Vagina (tissue), 2 donors: Measurements from ENCODE around the gene PTPRK. TPM values are rescaled to one million over a fixed set of nuclear protein-coding genes. Genes with fewer than 3 reads are reported as not detected.
A peak's percentile ranks its signal among the peaks of the same experiment; 100 is the strongest.

Experiments used
- DNase-seq, 2 donors: peaks; one replicate each; pipeline ENCODE4 v3.0.0-alpha.2; 2017; ENCODE audit errors: extremely low spot score in 2 of 2
- H3K27ac ChIP-seq: fragments of 200-600 bp; sonication (generic); one replicate; pipeline ENCODE4 v1.5.1; 2019
- H3K27me3 ChIP-seq: fragments of 200-600 bp; sonication (generic); one replicate; pipeline ENCODE4 v1.5.1; 2019
- H3K36me3 ChIP-seq, 2 donors: fragments of 200-600 bp; sonication (generic); one replicate each; pipeline ENCODE4 v1.5.1; 2017 to 2019
- H3K4me1 ChIP-seq: fragments of 200-600 bp; sonication (generic); one replicate; pipeline ENCODE4 v1.5.1; 2019
- H3K4me3 ChIP-seq, 2 donors: fragments of 200-600 bp; sonication (generic); 1 replicate in 1 of 2; 2 replicates in 1 of 2; pipeline ENCODE4 v1.5.1; 2016 to 2019
- H3K9me3 ChIP-seq: fragments of 200-600 bp; sonication (generic); one replicate; pipeline ENCODE4 v1.5.1; 2019
- CTCF ChIP-seq, 3 experiments: fragments of 450-650 bp in 2 of 3; fragments of 200-600 bp in 1 of 3; sonication (generic) in 1 of 3; IDR thresholded peaks; one replicate each; pipeline ENCODE4 v1.5.1; 2017 to 2019; ENCODE audit warnings: antibody characterized with exemption in 3 of 3, mild to moderate bottlenecking in 2 of 3, moderate library complexity in 2 of 3
- POLR2A ChIP-seq, 2 donors: fragments of 450-650 bp; IDR thresholded peaks; one replicate each; pipeline ENCODE4 v1.6.1; 2017; ENCODE audit warnings: antibody characterized with exemption in 2 of 2, mild to moderate bottlenecking in 2 of 2, moderate library complexity in 2 of 2
- POLR2AphosphoS5 ChIP-seq, 2 donors: sonication (generic); formaldehyde crosslinking; IDR thresholded peaks; one replicate each; pipeline ENCODE4 v1.9.0; 2017; ENCODE audit warnings: antibody characterized with exemption in 2 of 2, mild to moderate bottlenecking in 2 of 2, low read depth in 1 of 2; ENCODE audit not compliant: insufficient read depth in 1 of 2
- intact Hi-C: fragments of 100-400 bp; cut with DNase I; formaldehyde crosslinking; loops from one replicate; pipeline ENCODE4 v1.15.1; 2023
- total RNA-seq: library from RNA; depleted of rRNA; stranded (reverse); fragments of >200 nt; gene quantifications from one replicate; pipeline ENCODE4 v1.2.3, GENCODE V29; 2016

The PTPRK gene
- total RNA-seq, 1 donor from 2014 or later: 82.5 TPM

GRCh38 chr6:128517124-128517523 lies 3.3 kb downstream of the PTPRK start:
- no peaks in the 10 kb centered on the region for H3K36me3 ChIP-seq
- TF ChIP-seq CTCF (IDR thresholded peaks at IDR 0.05): no peak
- TF ChIP-seq POLR2AphosphoS5 (IDR thresholded peaks at IDR 0.05; ENCODE audit: insufficient read depth in 1 of 2, low read depth in 1 of 2): no peak
- TF ChIP-seq POLR2A (IDR thresholded peaks at IDR 0.05): no peak
- no peak overlapping the region for H3K27ac ChIP-seq
- intact Hi-C loops: no loop called here
- no peak for DNase-seq
- peaks cover 52% of the 10 kb centered on the region for H3K4me1 ChIP-seq
- no peaks in the 10 kb centered on the region for H3K9me3 ChIP-seq
- no peaks in the 10 kb centered on the region for H3K27me3 ChIP-seq
- H3K4me3 ChIP-seq: no peak overlapping the region

GRCh38 chr6:128516514-128516898 lies 3.9 kb downstream of the PTPRK start:
- Histone ChIP-seq H3K9me3 (no peaks in the 10 kb centered on the region), H3K36me3 (no peaks in the 10 kb centered on the region), H3K27me3 (no peaks in the 10 kb centered on the region), H3K27ac (no peak overlapping the region), H3K4me1 (peaks cover 53% of the 10 kb centered on the region), H3K4me3 (no peak overlapping the region)
- DNase-seq: no peak
- no peak for TF ChIP-seq POLR2AphosphoS5 (IDR thresholded peaks at IDR 0.05; ENCODE audit: insufficient read depth in 1 of 2, low read depth in 1 of 2)
- no peak for TF ChIP-seq CTCF (IDR thresholded peaks at IDR 0.05)
- TF ChIP-seq POLR2A (IDR thresholded peaks at IDR 0.05): no peak
- intact Hi-C loops: no loop called here

- H3K4me3 ChIP-seq: no peak overlapping the region
- intact Hi-C loops: no loop called here
- H3K9me3 ChIP-seq: no peaks in the 10 kb centered on the region
- TF ChIP-seq CTCF (IDR thresholded peaks at IDR 0.05): no peak
- TF ChIP-seq POLR2A (IDR thresholded peaks at IDR 0.05): no peak
- TF ChIP-seq POLR2AphosphoS5 (IDR thresholded peaks at IDR 0.05; ENCODE audit: insufficient read depth in 1 of 2, low read depth in 1 of 2): peak in 1 of 2 donors; percentile 22
- H3K27me3 ChIP-seq: no peaks in the 10 kb centered on the region
- H3K4me1 ChIP-seq: peaks cover 58% of the 10 kb centered on the region
- no peak for DNase-seq
- H3K36me3 ChIP-seq: no peaks in the 10 kb centered on the region
- H3K27ac ChIP-seq: peak overlapping the region; percentile 8
Measured at GRCh38 chr6:128515550-128516513, 4.6 kb downstream of the PTPRK start.

DNA sequence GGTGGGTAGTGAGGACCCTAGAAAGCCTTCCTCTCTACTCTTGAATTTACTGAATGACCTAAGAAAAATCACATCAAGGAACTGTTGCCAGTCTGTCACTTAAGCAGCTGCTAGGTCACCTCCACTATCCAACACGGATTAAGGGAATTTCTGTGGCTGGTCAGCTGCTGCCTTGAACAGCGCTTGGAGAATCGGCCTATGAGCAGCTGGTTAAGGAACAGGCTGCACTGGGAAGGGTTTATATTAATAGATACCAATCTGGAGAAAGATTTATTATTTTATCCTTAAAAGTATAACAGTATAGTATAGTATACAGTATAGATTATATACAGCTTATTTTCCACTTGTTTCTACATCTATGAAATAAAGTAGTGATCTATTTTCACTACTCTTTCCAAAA lies 6.5 kb downstream of the PTPRK start:
- TF ChIP-seq POLR2A (IDR thresholded peaks at IDR 0.05) (no peak), POLR2AphosphoS5 (IDR thresholded peaks at IDR 0.05; ENCODE audit: insufficient read depth in 1 of 2, low read depth in 1 of 2) (no peak), CTCF (IDR thresholded peaks at IDR 0.05) (no peak)
- Histone ChIP-seq H3K4me3 (no peak overlapping the region), H3K36me3 (no peaks in the 10 kb centered on the region), H3K4me1 (peaks cover 64% of the 10 kb centered on the region), H3K9me3 (no peaks in the 10 kb centered on the region), H3K27me3 (no peaks in the 10 kb centered on the region), H3K27ac (no peak overlapping the region)
- intact Hi-C loops: no loop called here
- no peak for DNase-seq

DNA sequence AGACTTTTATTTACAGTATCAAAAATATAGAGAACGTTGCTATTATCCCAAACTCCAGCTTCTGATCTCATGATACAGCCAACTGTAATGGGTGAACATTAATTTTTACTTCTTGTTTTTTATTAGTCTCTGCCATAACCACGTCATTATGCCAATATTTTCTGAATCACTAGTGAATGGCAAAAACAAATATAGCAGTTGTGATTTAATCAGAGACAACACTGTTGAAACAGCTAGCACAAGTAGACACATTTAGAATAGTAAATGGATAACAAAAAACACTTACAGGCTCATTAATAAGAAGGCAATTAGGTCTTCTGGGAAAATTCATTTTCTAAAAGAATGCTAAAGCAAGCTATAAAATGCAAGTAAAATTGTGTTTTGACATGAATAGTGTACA lies 8.1 kb downstream of the PTPRK start:
- Histone ChIP-seq H3K27me3 (no peaks in the 10 kb centered on the region), H3K4me3 (no peak overlapping the region), H3K36me3 (no peaks in the 10 kb centered on the region), H3K4me1 (peaks cover 64% of the 10 kb centered on the region), H3K9me3 (no peaks in the 10 kb centered on the region), H3K27ac (no peak overlapping the region)
- TF ChIP-seq POLR2AphosphoS5 (IDR thresholded peaks at IDR 0.05; ENCODE audit: insufficient read depth in 1 of 2, low read depth in 1 of 2) (no peak), POLR2A (IDR thresholded peaks at IDR 0.05) (no peak), CTCF (IDR thresholded peaks at IDR 0.05) (no peak)
- intact Hi-C loops: no loop called here
- no peak for DNase-seq
